NCI-H345 treated with DMSO at 0.1 percent for 48 hours (cell line): Measurements from ENCODE around the gene RNF25.

ENCODE experiments used
- DNase-seq: peaks from one replicate; lab custom pipeline; 2025; ENCODE audit not compliant: unreplicated experiment; lab: John Stamatoyannopoulos, UW

RNF25 gene

DNA sequence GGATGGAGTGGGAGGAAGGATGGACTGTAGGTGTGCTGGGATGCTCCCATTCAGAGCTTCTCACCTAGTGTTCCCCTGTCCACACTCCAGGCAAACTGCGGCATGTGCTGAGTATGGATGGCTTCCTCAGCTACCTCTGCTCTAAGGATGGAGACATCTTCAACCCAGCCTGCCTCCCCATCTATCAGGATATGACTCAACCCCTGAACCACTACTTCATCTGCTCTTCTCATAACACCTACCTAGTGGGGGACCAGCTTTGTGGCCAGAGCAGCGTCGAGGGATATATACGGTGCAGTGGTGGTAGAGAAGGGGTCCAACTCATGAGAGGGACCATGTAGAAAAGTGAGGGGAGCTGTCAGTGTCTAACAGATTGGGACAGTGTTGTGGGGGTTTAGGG is 43.9 kb downstream of the RNF25 start:
- DNase-seq: no peak

DNA sequence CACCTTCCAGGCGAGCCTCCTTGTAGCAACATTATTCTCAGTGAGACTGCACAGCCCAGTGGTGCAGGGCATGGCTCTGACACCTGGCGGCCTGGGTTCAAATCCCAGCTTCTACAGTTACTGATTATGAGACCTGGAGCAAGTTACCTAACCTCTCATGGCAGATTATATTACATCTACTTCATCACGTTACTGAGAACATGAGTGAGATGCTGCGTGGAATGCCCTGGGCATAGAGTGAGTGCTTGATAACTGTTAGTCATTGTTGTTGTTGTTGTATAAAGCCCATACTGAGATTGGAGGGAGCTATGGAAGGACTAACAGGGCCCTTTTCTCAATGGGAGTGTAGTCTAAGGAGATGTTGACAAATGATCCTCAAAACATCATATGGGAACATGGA is 45.4 kb downstream of the RNF25 start:
- DNase-seq: no peak

DNA sequence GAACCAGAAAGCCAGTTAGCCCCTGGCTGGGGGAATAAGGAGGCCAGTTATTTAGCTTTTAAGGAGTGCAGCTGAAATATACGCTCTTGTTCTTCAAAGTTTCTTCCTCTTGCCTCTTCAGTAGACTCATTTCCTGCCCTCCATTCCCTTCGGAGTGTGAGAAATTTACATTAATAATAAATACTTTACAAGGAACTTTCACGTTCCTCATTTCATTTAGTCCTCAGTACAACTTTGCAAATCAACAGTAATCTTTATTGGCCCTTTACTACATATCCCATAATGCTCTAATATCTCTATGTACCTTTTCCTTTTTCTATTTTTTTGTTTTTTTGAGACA is 48.5 kb downstream of the RNF25 start:
- no peak for DNase-seq

DNA sequence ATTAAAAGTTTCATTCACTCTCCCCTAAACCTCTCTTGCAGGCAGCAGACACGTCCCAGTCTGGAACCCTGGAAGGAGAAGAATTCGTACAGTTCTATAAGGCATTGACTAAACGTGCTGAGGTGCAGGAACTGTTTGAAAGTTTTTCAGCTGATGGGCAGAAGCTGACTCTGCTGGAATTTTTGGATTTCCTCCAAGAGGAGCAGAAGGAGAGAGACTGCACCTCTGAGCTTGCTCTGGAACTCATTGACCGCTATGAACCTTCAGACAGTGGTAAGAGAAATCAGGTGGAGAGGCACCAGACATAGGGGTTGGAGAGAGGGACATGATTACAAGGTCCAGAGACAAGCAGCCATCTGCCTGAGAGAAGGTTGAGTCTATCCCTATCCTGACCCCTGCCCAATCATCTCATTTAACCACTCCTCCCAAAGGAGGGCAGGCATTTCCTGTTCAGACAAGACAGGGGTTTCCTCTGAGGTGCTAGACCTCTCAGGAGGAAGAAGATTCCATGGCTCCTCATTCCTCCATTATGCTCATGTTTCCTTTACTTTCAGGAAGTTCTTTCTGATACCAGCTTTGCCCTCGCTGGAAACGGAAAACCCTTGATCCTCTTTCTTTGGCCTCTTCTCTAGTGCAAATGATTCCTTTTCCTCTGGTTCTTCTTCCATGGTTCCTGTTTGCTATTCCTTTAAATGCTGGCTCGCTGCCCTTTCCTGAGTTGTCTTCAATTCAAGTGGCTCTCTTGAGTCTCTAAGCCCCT is 49.0 kb downstream of the RNF25 start:
- DNase-seq: no peak

DNA sequence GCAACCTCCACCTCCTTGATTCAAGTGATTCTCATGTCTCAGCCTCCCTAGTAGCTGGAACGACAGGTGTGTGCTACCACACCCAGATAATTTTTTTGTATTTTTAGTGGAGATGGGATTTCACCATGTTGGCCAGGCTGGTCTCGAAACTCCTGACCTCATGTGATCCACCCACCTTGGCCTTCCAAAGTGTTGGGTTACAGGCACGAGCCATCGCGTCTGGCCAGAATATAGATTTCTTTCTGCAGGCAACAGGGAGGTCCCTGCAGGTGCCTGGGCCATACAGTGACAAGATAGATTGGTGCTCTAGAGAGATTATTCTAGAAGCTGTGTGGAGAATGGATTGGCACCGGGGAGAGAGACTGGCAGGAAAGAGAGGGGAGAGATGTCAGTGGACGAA is 50.8 kb downstream of the RNF25 start:
- DNase-seq: no peak

DNA sequence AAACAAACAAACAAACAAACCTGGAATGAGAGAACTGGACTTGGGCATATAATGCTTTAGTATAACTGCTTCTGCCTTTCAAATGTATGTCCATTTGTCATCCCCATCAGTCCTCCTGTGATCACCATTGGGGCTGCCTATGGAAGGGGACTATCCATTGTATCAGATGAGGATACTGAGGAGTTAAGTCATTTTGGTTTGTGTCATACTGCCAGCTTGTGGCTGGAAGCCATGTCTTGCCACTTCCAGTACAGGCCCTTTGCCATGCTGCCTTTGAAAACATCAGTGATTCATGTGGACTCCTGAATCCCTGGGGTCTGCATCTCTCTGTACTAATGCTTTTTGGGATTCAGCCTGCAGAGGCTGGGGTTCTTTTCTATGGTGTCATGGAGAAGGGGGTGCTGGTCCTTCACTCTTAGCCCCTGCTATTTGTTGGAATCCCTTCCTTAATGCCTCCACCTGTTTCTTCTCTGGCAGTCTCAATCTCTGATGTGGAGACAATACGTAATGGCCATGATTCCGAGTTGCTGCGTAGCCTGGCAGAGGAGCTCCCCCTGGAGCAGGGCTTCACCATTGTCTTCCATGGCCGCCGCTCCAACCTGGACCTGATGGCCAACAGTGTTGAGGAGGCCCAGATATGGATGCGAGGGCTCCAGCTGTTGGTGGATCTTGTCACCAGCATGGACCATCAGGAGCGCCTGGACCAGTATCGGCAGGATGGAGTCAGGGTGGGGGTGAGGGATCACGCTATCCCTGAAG is 53.5 kb downstream of the RNF25 start:
- no peak for DNase-seq

DNA sequence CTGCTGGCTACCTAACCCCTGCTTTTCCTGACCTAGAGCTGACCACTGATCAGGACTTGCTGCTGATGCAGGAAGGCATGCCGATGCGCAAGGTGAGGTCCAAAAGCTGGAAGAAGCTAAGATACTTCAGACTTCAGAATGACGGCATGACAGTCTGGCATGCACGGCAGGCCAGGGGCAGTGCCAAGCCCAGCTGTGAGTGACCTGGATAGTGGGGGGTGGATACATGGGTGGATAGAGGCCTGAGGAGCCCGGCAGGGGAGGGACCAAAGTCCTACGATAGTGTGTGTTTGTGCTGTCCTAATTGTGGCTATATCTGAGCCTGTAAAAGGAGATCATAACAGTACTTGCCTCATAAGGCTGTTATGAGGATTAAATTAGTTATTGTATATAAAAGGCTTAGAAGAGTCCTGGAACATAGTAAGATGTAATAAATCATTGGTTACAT is 55.9 kb downstream of the RNF25 start:
- DNase-seq: no peak
